IMR-90 (cell line): ENCODE measurements around the gene CCSER1. TPM values are rescaled to one million over a fixed set of nuclear protein-coding genes. Genes with fewer than 3 reads are reported as not detected.

Experiments used
- ATAC-seq: fragments of 200-7000 bp; cut with Tn5 transposase; 2 replicates; pipeline ENCODE4 v1.9.1; 2020; ENCODE audit warnings: low read depth, mild to moderate bottlenecking, moderate library complexity
- BruUV-seq: library from RNA; stranded (reverse); fragments of 400-500 nt; replicated peaks from 2 replicates; lab custom pipeline; 2021; lab: Mats Ljungman, UMichigan
- CTCF ChIA-PET: fragments of 300-600 bp; formaldehyde crosslinking; extraction: SDS; loops from one replicate; lab custom pipeline; 2021; ENCODE audit warnings: antibody characterized with exemption; lab: Yijun Ruan, JAX
- POLR2A ChIA-PET: fragments of 300-600 bp; sonication (Branson Sonifier 250); formaldehyde crosslinking; loops from one replicate; lab custom pipeline; 2022; ENCODE audit warnings: antibody characterized with exemption; ENCODE audit not compliant: unreplicated experiment; lab: Charles Lee
- DNase-seq: peaks from one replicate; pipeline ENCODE4 v3.0.0; 2013
- H2AFZ ChIP-seq: replicated peaks from 2 replicates; pipeline ENCODE3; 2013; ENCODE audit warnings: low read length, mild to moderate bottlenecking; ENCODE audit not compliant: poor library complexity
- H2AK5ac ChIP-seq: 2 replicates; pipeline ENCODE4 v1.6.1; 2013; ENCODE audit warnings: low read depth, low read length, inconsistent platforms
- H2AK9ac ChIP-seq: replicated peaks from 2 replicates; pipeline ENCODE3; 2013; ENCODE audit warnings: mild to moderate bottlenecking, low read depth, low read length, moderate library complexity; ENCODE audit not compliant: poor library complexity
- H2BK120ac ChIP-seq: 2 replicates; pipeline ENCODE4 v1.6.1; 2013; ENCODE audit warnings: low read depth, low read length, inconsistent platforms
- H2BK15ac ChIP-seq: 3 replicates; pipeline ENCODE4 v1.6.1; 2013; ENCODE audit warnings: low read depth, low read length, inconsistent platforms
- H2BK20ac ChIP-seq: 2 replicates; pipeline ENCODE4 v1.6.1; 2013; ENCODE audit warnings: low read depth, mild to moderate bottlenecking, inconsistent platforms, low read length, moderate library complexity
- H2BK5ac ChIP-seq: 2 replicates; pipeline ENCODE4 v1.6.1; 2013; ENCODE audit warnings: mild to moderate bottlenecking, low read depth, low read length, inconsistent platforms; ENCODE audit not compliant: poor library complexity, severe bottlenecking
- H3K14ac ChIP-seq: replicated peaks from 2 replicates; pipeline ENCODE4 v1.6.1; 2013; ENCODE audit warnings: low read depth, low read length, inconsistent platforms
- H3K18ac ChIP-seq: 2 replicates; pipeline ENCODE4 v1.6.1; 2013; ENCODE audit warnings: low read depth, low read length, control low read depth
- H3K23ac ChIP-seq: 2 replicates; pipeline ENCODE4 v1.6.1; 2013; ENCODE audit warnings: low read depth, low read length, inconsistent platforms
- H3K27ac ChIP-seq: 2 replicates; pipeline ENCODE4 v1.5.1; 2013; ENCODE audit warnings: mild to moderate bottlenecking, control low read depth, low read length; ENCODE audit not compliant: insufficient read depth
- H3K27me3 ChIP-seq: 2 replicates; pipeline ENCODE4 v1.6.1; 2013; ENCODE audit warnings: low read length; ENCODE audit not compliant: control insufficient read depth, insufficient read depth
- H3K36me3 ChIP-seq: 2 replicates; pipeline ENCODE4 v1.6.1; 2013; ENCODE audit warnings: low read length, mixed read lengths; ENCODE audit not compliant: control insufficient read depth, insufficient read depth
- H3K4ac ChIP-seq: 2 replicates; pipeline ENCODE4 v1.6.1; 2013; ENCODE audit warnings: low read depth, low read length, inconsistent platforms
- H3K4me1 ChIP-seq: 2 replicates; pipeline ENCODE4 v1.6.1; 2013; ENCODE audit warnings: low read length, mixed read lengths; ENCODE audit not compliant: control insufficient read depth, insufficient read depth
- H3K4me2 ChIP-seq: 2 replicates; pipeline ENCODE4 v1.6.1; 2013; ENCODE audit warnings: low read depth, mild to moderate bottlenecking, control low read depth, low read length, moderate library complexity
- H3K4me3 ChIP-seq: 2 replicates; pipeline ENCODE4 v1.5.1; 2013; ENCODE audit warnings: low read depth, mild to moderate bottlenecking, control low read depth, low read length, moderate library complexity; ENCODE audit not compliant: insufficient read depth
- H3K56ac ChIP-seq: 2 replicates; pipeline ENCODE4 v1.6.1; 2013; ENCODE audit warnings: low read length, inconsistent platforms; ENCODE audit not compliant: insufficient read depth; ENCODE audit errors: extremely low read depth
- H3K79me1 ChIP-seq, 2 experiments: 2 replicates each; pipeline ENCODE4 v1.6.1; 2013; ENCODE audit warnings: low read length in 2 of 2, inconsistent platforms in 1 of 2, low read depth in 1 of 2
- H3K9ac ChIP-seq: 2 replicates; pipeline ENCODE4 v1.6.1; 2013; ENCODE audit warnings: low read depth, low read length, control low read depth
- H3K9me1 ChIP-seq: 2 replicates; pipeline ENCODE4 v1.6.1; 2013; ENCODE audit warnings: low read length, inconsistent platforms; ENCODE audit not compliant: insufficient read depth
- H3K9me3 ChIP-seq: 2 replicates; pipeline ENCODE4 v1.6.1; 2013; ENCODE audit warnings: low read length; ENCODE audit not compliant: control insufficient read depth, insufficient read depth
- H4K20me1 ChIP-seq: 2 replicates; pipeline ENCODE4 v1.6.1; 2013; ENCODE audit warnings: low read length, inconsistent platforms; ENCODE audit not compliant: insufficient read depth
- H4K5ac ChIP-seq: 2 replicates; pipeline ENCODE4 v1.6.1; 2013; ENCODE audit warnings: mild to moderate bottlenecking, low read depth, low read length, control low read depth
- H4K8ac ChIP-seq, 2 experiments: 2 replicates each; pipeline ENCODE4 v1.6.1; 2013; ENCODE audit warnings: low read depth in 2 of 2, low read length in 2 of 2, control low read depth in 1 of 2, inconsistent platforms in 1 of 2
- H4K91ac ChIP-seq: 2 replicates; pipeline ENCODE4 v1.6.1; 2013; ENCODE audit warnings: low read depth, low read length, inconsistent platforms; ENCODE audit not compliant: insufficient read depth
- MAFK ChIP-seq: IDR thresholded peaks from 2 replicates; pipeline ENCODE4 v1.6.1; 2012; ENCODE audit warnings: low read depth, low read length, improper control_type of control experiment
- NFE2L2 ChIP-seq: fragments of 150-350 bp; IDR thresholded peaks from 2 replicates; pipeline ENCODE4 v1.6.1; 2016; ENCODE audit warnings: low read depth, mild to moderate bottlenecking, low read length
- RFX5 ChIP-seq: IDR thresholded peaks from 2 replicates; pipeline ENCODE4 v1.8.0; 2012; ENCODE audit warnings: low read depth, mild to moderate bottlenecking, low read length, moderate library complexity
- WGBS, 2 experiments: methylation state at CpG; one replicate each; pipeline versions ENCODE4 v1.1.5 to v1.1.7; 2013; ENCODE audit warnings: missing lambda C conversion rate in 2 of 2; ENCODE audit not compliant: insufficient read length in 1 of 2; ENCODE audit errors: extremely low coverage in 2 of 2; 5-methylcytosine and 5-hydroxymethylcytosine counted together
- dilution Hi-C: fragments of 300-500 bp; cut with HindIII; formaldehyde crosslinking; loops from one replicate; pipeline ENCODE4 v1.14.3; 2018; ENCODE audit warnings: low sequenced_read_pairs; ENCODE audit not compliant: unreplicated experiment
- in situ Hi-C: fragments of 300-500 bp; cut with MboI; formaldehyde crosslinking; loops from 3 replicates; pipeline ENCODE4 v1.14.3; 2019; ENCODE audit warnings: low sequenced_read_pairs, inconsistent platforms, mixed read lengths
- intact Hi-C: fragments of 100-400 bp; cut with micrococcal nuclease; formaldehyde crosslinking; loops from 2 replicates; pipeline ENCODE4 v1.10.0; 2022
- polyA plus RNA-seq, 3 experiments: library from polyadenylated mRNA; depleted of rRNA; stranded (reverse); fragments of >200 nt; gene quantifications; 2 replicates each; pipeline ENCODE4 v1.2.3, GENCODE V29; 2012; ENCODE audit warnings: low replicate concordance in 1 of 3
- total RNA-seq: library from RNA; depleted of rRNA; stranded (reverse); fragments of >200 nt; gene quantifications from 2 replicates; pipeline ENCODE4 v1.2.3, GENCODE V29; 2012
- TF ChIP-seq, protein P1 (sequence below): fragments of 150-350 bp; IDR thresholded peaks from 2 replicates; pipeline ENCODE4 v1.6.1; 2016; ENCODE audit warnings: low read depth, mild to moderate bottlenecking, low read length, moderate library complexity, borderline replicate concordance

The CCSER1 gene
- total and polyA plus RNA-seq, 2 of the 4 experiments (the other 2 are of a cell fraction) = not detected

DNA sequence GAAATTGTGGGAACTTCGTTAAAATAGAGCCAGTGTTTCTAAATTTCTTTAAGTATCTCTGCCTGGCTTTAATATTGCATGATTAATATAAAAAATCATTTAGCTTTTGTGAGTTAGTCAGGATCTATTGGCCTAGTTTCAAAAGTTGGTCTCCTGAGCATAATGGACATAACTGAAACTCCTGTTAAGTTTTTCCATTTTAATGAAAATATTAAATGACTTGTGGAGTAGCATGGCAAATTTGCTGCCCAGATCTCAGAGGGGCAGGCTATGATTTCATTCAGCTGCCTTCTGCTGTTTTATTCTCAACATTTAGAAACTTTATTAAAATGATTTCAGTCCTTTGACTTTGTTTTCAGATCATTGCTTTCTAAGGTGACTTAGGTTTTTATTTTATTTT is 1213.6 kb downstream of the CCSER1 start:
- ATAC-seq = no peak
- Histone ChIP-seq H2AK9ac (no peak overlapping the region), H2BK20ac (no peak overlapping the region), H4K8ac (no peak overlapping the region), H2BK120ac (no peak overlapping the region), H3K9me3 (peaks cover 3% of the 10 kb centered on the region; the same call in 1 of the 2 replicates), H3K18ac (no peak overlapping the region), H3K9ac (no peak overlapping the region), H3K36me3 (no peaks in the 10 kb centered on the region), H4K91ac (no peak overlapping the region), H2AFZ (no peak overlapping the region), H3K4me2 (no peak overlapping the region), H3K27ac (no peak overlapping the region), H3K56ac (no peak overlapping the region), H3K4me3 (no peak overlapping the region), H4K5ac (no peak overlapping the region), H3K9me1 (no peaks in the 10 kb centered on the region), H3K4me1 (no peaks in the 10 kb centered on the region), H3K79me1 (no peaks in the 10 kb centered on the region), H2AK5ac (no peak overlapping the region), H2BK15ac (no peak overlapping the region), H3K27me3 (no peaks in the 10 kb centered on the region), H4K20me1 (no peaks in the 10 kb centered on the region), H3K4ac (no peak overlapping the region), H2BK5ac (no peak overlapping the region), H3K23ac (no peak overlapping the region), H3K14ac (no peak overlapping the region)
- WGBS, 2 experiments = no CpG with 5 or more reads among the region's 1 CpG
- intact Hi-C loops (no loop called here), dilution Hi-C loops (no loop called here), in situ Hi-C loops (no loop called here)
- BruUV-seq = no TSS peak
- ChIA-PET POLR2A (no interaction called here), CTCF (no interaction called here)
- DNase-seq = no peak
- TF ChIP-seq, protein P1, sequence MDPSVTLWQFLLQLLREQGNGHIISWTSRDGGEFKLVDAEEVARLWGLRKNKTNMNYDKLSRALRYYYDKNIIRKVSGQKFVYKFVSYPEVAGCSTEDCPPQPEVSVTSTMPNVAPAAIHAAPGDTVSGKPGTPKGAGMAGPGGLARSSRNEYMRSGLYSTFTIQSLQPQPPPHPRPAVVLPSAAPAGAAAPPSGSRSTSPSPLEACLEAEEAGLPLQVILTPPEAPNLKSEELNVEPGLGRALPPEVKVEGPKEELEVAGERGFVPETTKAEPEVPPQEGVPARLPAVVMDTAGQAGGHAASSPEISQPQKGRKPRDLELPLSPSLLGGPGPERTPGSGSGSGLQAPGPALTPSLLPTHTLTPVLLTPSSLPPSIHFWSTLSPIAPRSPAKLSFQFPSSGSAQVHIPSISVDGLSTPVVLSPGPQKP = no peak
- TF ChIP-seq NFE2L2 = no peak
- TF ChIP-seq RFX5 = no peak
- no peak for TF ChIP-seq MAFK
